HepG2 (cell line): ENCODE data around the gene GNA12. TPM values are rescaled to one million over a fixed set of nuclear protein-coding genes. Genes with fewer than 3 reads are reported as not detected.

Experiments
- ATAC-seq: fragments of 200-7000 bp; cut with Tn5 transposase; 3 replicates; pipeline ENCODE4 v1.9.1; 2020; ENCODE audit warnings: mild to moderate bottlenecking, moderate library complexity
- BruUV-seq: library from RNA; stranded (reverse); fragments of 400-500 nt; replicated peaks from 2 replicates; lab custom pipeline; 2021; lab: Mats Ljungman, UMichigan
- CTCF ChIA-PET: fragments of 300-600 bp; formaldehyde crosslinking; extraction: SDS; loops from one replicate; lab custom pipeline; 2021; ENCODE audit warnings: low total read pairs, inconsistent platforms, low intra/inter-chr PET ratio; lab: Yijun Ruan, JAX
- POLR2A ChIA-PET: fragments of 350-600 bp; sonication (Branson Sonifier 250); formaldehyde crosslinking; loops from one replicate; lab custom pipeline; 2020; ENCODE audit warnings: antibody characterized with exemption, inconsistent platforms; lab: Yijun Ruan, JAX
- DNase-seq: peaks from one replicate; pipeline ENCODE4 v3.0.0-alpha.2; 2015; ENCODE audit warnings: low spot score
- FAIRE-seq: peaks from 3 replicates; lab custom pipeline; 2011; peaks lifted over from hg19 to GRCh38; lab: Jason Lieb, UNC
- H2AFZ ChIP-seq: one replicate; pipeline ENCODE4 v1.6.1; 2011; ENCODE audit warnings: low read length, inconsistent platforms
- H3K27ac ChIP-seq: fragments of 300-600 bp; 3 replicates; pipeline ENCODE4 v1.8.0; 2011; ENCODE audit warnings: mixed run types, mild to moderate bottlenecking, mixed read lengths, low read length, inconsistent platforms; ENCODE audit not compliant: insufficient read depth; ENCODE audit errors: extremely low read length
- H3K27me3 ChIP-seq, 2 experiments: fragments of 200-600 bp in 1 of 2; 2 replicates in 1 of 2; 3 replicates in 1 of 2; pipeline versions ENCODE4 v1.6.0 to v1.8.0; 2011; ENCODE audit warnings: low read length in 2 of 2, mild to moderate bottlenecking in 2 of 2, moderate library complexity in 2 of 2, inconsistent platforms in 1 of 2; ENCODE audit not compliant: insufficient read depth in 2 of 2, control insufficient read depth in 1 of 2
- H3K36me3 ChIP-seq, 2 experiments: fragments of 200-600 bp in 1 of 2; replicated peaks in 1 of 2; 2 replicates in 1 of 2; 3 replicates in 1 of 2; pipeline versions ENCODE4 v1.5.1 to v1.8.0; 2011; ENCODE audit warnings: low read length in 2 of 2, inconsistent platforms in 1 of 2; ENCODE audit not compliant: insufficient read depth in 2 of 2, control insufficient read depth in 1 of 2
- H3K4me1 ChIP-seq: 2 replicates; pipeline ENCODE4 v1.5.1; 2012; ENCODE audit warnings: low read length, inconsistent platforms; ENCODE audit not compliant: insufficient read depth
- H3K4me2 ChIP-seq: 2 replicates; pipeline ENCODE4 v1.6.0; 2011; ENCODE audit warnings: low read depth, low read length, inconsistent platforms
- H3K4me3 ChIP-seq, 3 experiments: fragments of 200-600 bp in 1 of 3; sonication (generic), shearing (Covaris generic) in 1 of 3; replicated peaks in 1 of 3; 2 replicates each; pipeline ENCODE4 v1.5.1; 2011 to 2016; ENCODE audit warnings: low read length in 3 of 3, inconsistent platforms in 2 of 3, low read depth in 2 of 3, mild to moderate bottlenecking in 2 of 3, control low read depth in 1 of 3, mixed read lengths in 1 of 3; ENCODE audit not compliant: insufficient read depth in 1 of 3
- H3K79me2 ChIP-seq: one replicate; pipeline ENCODE4 v1.6.1; 2011; ENCODE audit warnings: low read length, inconsistent platforms; ENCODE audit not compliant: insufficient read depth
- H3K9ac ChIP-seq: 2 replicates; pipeline ENCODE4 v1.6.0; 2011; ENCODE audit warnings: mild to moderate bottlenecking, low read depth, low read length, inconsistent platforms; ENCODE audit not compliant: insufficient read depth
- H3K9me3 ChIP-seq: 2 replicates; pipeline ENCODE4 v1.5.1; 2012; ENCODE audit warnings: mild to moderate bottlenecking, low read length
- H4K20me1 ChIP-seq: 2 replicates; pipeline ENCODE4 v1.6.0; 2011; ENCODE audit warnings: inconsistent platforms, mild to moderate bottlenecking, low read length, moderate library complexity; ENCODE audit not compliant: insufficient read depth
- HCFC1 ChIP-seq: fragments of 150-350 bp; IDR thresholded peaks from 2 replicates; pipeline ENCODE4 v1.6.1; 2014; ENCODE audit warnings: low read depth, low read length
- HNF1B ChIP-seq: sonication (generic); formaldehyde crosslinking; IDR thresholded peaks from 2 replicates; pipeline ENCODE4 v1.5.1; 2020; ENCODE audit warnings: mild to moderate bottlenecking, moderate library complexity, missing genetic modification reagents
- IRF2 ChIP-seq: IDR thresholded peaks from 2 replicates; pipeline ENCODE4 v1.6.1; 2018; ENCODE audit warnings: missing genetic modification reagents, missing compliant biosample characterization
- MXD3 ChIP-seq: IDR thresholded peaks from 2 replicates; pipeline ENCODE4 v1.6.1; 2016; ENCODE audit warnings: mild to moderate bottlenecking, missing biosample characterization, missing genetic modification reagents
- SRY ChIP-seq: sonication (generic); formaldehyde crosslinking; IDR thresholded peaks from 2 replicates; pipeline ENCODE4 v1.8.0; 2022; ENCODE audit warnings: mild to moderate bottlenecking, missing genetic modification reagents
- ZC3H13 ChIP-seq: sonication (generic); formaldehyde crosslinking; IDR thresholded peaks from 2 replicates; pipeline ENCODE4 v1.8.1; 2023; ENCODE audit warnings: mild to moderate bottlenecking, missing genetic modification reagents, moderate library complexity
- ZNF12 ChIP-seq: sonication (generic); formaldehyde crosslinking; IDR thresholded peaks from 2 replicates; pipeline ENCODE4 v1.5.0; 2020; ENCODE audit warnings: missing genetic modification reagents
- ZNF331 ChIP-seq: sonication (generic); formaldehyde crosslinking; IDR thresholded peaks from 2 replicates; pipeline ENCODE4 v1.4.0; 2020; ENCODE audit warnings: missing genetic modification reagents
- WGBS: methylation state at CpG from one replicate; pipeline ENCODE4 v1.1.6; 2017; ENCODE audit warnings: low lambda C conversion rate; 5-methylcytosine and 5-hydroxymethylcytosine counted together
- in situ Hi-C: cut with HindIII; loops from 2 replicates; pipeline ENCODE4 v1.10.0; 2017; ENCODE audit warnings: low pct_unique_long_range_greater_than_20kb; ENCODE audit not compliant: extremely low pct_ligation_motif_present
- intact Hi-C: fragments of 100-400 bp; cut with micrococcal nuclease; formaldehyde crosslinking; loops from one replicate; pipeline ENCODE4 v1.10.0; 2022; ENCODE audit not compliant: unreplicated experiment
- polyA plus RNA-seq, 8 experiments: library from polyadenylated mRNA; depleted of rRNA in 3 of 8; stranded (reverse) in 7 of 8; unstranded in 1 of 8; fragments of >200 nt; fragmentation: Illumina TruSeq in 4 of 8; extraction: Trizol in 4 of 8; gene quantifications; 2 replicates each; pipeline versions ENCODE4 v1.2.1 to v1.2.3, GENCODE V29; 2011 to 2016; ENCODE audit warnings: low read depth in 4 of 8, missing spikeins in 1 of 8, mixed read lengths in 1 of 8; ENCODE audit not compliant: insufficient read depth in 1 of 8
- total RNA-seq, 5 experiments: library from RNA; depleted of rRNA; stranded (reverse); fragments of >200 nt; fragmentation: Illumina TruSeq; extraction: Trizol; gene quantifications; 2 replicates each; pipeline ENCODE4 v1.2.3, GENCODE V29; 2016; ENCODE audit warnings: low read depth in 1 of 5

Gene GNA12
- total and polyA plus RNA-seq, 2 of the 13 experiments (the other 11 are each of a cell fraction or from before 2014, with no cell fraction given): 16.2 to 50.9 TPM

GRCh38 chr7:2809903-2810625 is 34.0 kb downstream of the GNA12 start:
- Histone ChIP-seq H3K27ac (no peak overlapping the region), H3K9ac (no peak overlapping the region), H3K27me3 (no peaks in the 10 kb centered on the region), H4K20me1 (no peaks in the 10 kb centered on the region), H3K4me1 (peaks cover 79% of the 10 kb centered on the region), H3K36me3 (0 out of 5 replicates have a peak, but pooled peaks cover 0 to 4% of the 10 kb centered on the region in 2 experiments), H3K4me3 (no peak overlapping the region), H3K4me2 (no peak overlapping the region), H2AFZ (no peak overlapping the region), H3K79me2 (peaks cover 85% of the 10 kb centered on the region), H3K9me3 (no peaks in the 10 kb centered on the region)
- DNase-seq: no peak
- intact Hi-C loops (no loop called here), in situ Hi-C loops (no loop called here)
- TF ChIP-seq ZNF12 (CRISPR knock-in tag) (peak; percentile 96), HCFC1 (no peak), IRF2 (CRISPR knock-in tag) (no peak), ZC3H13 (CRISPR knock-in tag) (no peak), MXD3 (no peak)
- ChIA-PET POLR2A (interaction anchor here (1.3 kb wide), 1 partner anchor 8 kb away, joined by 5 read pairs; no protein-coding TSS in a partner anchor), CTCF (no interaction called here)
- BruUV-seq: no TSS peak
- WGBS: 97% methylated on average over 8 of the region's 8 CpGs
- ATAC-seq: no peak
- FAIRE-seq: no peak

- FAIRE-seq (no peak), DNase-seq (no peak), ATAC-seq (no peak)
- Histone ChIP-seq H3K4me2 (no peak overlapping the region), H3K4me3 (no peak overlapping the region), H3K27me3 (no peaks in the 10 kb centered on the region), H2AFZ (no peak overlapping the region), H3K36me3 (0 out of 5 replicates have a peak, but pooled peaks cover 0 to 4% of the 10 kb centered on the region in 2 experiments), H4K20me1 (no peaks in the 10 kb centered on the region), H3K9ac (no peak overlapping the region), H3K27ac (no peak overlapping the region), H3K4me1 (peaks cover 82% of the 10 kb centered on the region), H3K79me2 (peaks cover 84% of the 10 kb centered on the region), H3K9me3 (no peaks in the 10 kb centered on the region)
- intact Hi-C loops (no loop called here), in situ Hi-C loops (no loop called here)
- WGBS: 96% methylated on average over 15 of the region's 15 CpGs
- ChIA-PET POLR2A (no interaction called here), CTCF (no interaction called here)
- BruUV-seq: no TSS peak
- TF ChIP-seq HNF1B (0 out of 2 replicates have a peak, but pooled peaks have one; percentile 10), SRY (CRISPR knock-in tag) (no peak), ZNF331 (no peak)
These were observed 35.0 kb downstream of the GNA12 start for GRCh38 chr7:2808891-2809665.
